Activated CD4-positive, alpha-beta T cell treated with anti-CD3 and anti-CD28 coated beads, Interleukin-2, amount 50 U/mL, for 4 hours (primary cell): Measurements from ENCODE around the gene CDK6.

Source experiments
- DNase-seq, 2 experiments: peaks; one replicate each; pipeline ENCODE4 v3.0.0-alpha.2; 2020

CDK6 gene

GRCh38 chr7:92731335-92732063 is 104.9 kb downstream of the CDK6 start:
- no peak for DNase-seq

GRCh38 chr7:92730808-92731207 is 105.6 kb downstream of the CDK6 start:
- no peak for DNase-seq

- DNase-seq: no peak
Measured at GRCh38 chr7:92729751-92730150, 106.6 kb downstream of the CDK6 start.

GRCh38 chr7:92729172-92729571 is 107.2 kb downstream of the CDK6 start:
- no peak for DNase-seq

- no peak for DNase-seq
Measured at GRCh38 chr7:92727755-92728154, 108.6 kb downstream of the CDK6 start.

GRCh38 chr7:92725161-92725925 is 111.0 kb downstream of the CDK6 start:
- DNase-seq: no peak

- DNase-seq: no peak
Measured at GRCh38 chr7:92723943-92724342, 112.4 kb downstream of the CDK6 start.

- no peak for DNase-seq
Measured at GRCh38 chr7:92723205-92723604, 113.2 kb downstream of the CDK6 start.

- DNase-seq: no peak
Measured at GRCh38 chr7:92722541-92722940, 113.8 kb downstream of the CDK6 start.

- DNase-seq: no peak
Measured at GRCh38 chr7:92720604-92721350, 115.6 kb downstream of the CDK6 start.

GRCh38 chr7:92717993-92718716 is 118.2 kb downstream of the CDK6 start:
- peak; percentile 37 to 43 for DNase-seq

- no peak for DNase-seq
Measured at GRCh38 chr7:92717623-92717992, 118.8 kb downstream of the CDK6 start.

GRCh38 chr7:92716825-92717580 is 119.4 kb downstream of the CDK6 start:
- no peak for DNase-seq

GRCh38 chr7:92715963-92716362 is 120.4 kb downstream of the CDK6 start:
- DNase-seq: no peak

- no peak for DNase-seq
Measured at GRCh38 chr7:92714767-92715166, 121.6 kb downstream of the CDK6 start.

- DNase-seq: no peak
Measured at GRCh38 chr7:92714280-92714679, 122.1 kb downstream of the CDK6 start.

- no peak for DNase-seq
Measured at GRCh38 chr7:92709912-92710311, 126.5 kb downstream of the CDK6 start.

GRCh38 chr7:92709150-92709549 is 127.2 kb downstream of the CDK6 start:
- no peak for DNase-seq

- no peak for DNase-seq
Measured at GRCh38 chr7:92708111-92709042, 128.0 kb downstream of the CDK6 start.

GRCh38 chr7:92707435-92707834 is 128.9 kb downstream of the CDK6 start:
- DNase-seq: no peak

- DNase-seq: no peak
Measured at GRCh38 chr7:92706563-92706962, 129.8 kb downstream of the CDK6 start.
